Adipose tissue (tissue), 3 donors: ENCODE data around the gene HARBI1. TPM values are rescaled to one million over a fixed set of nuclear protein-coding genes. Genes with fewer than 3 reads are reported as not detected.

Source experiments
- H3K27ac ChIP-seq: one replicate; pipeline ENCODE4 v1.5.1; 2013; ENCODE audit warnings: low read depth, low read length
- WGBS, 3 donors: extraction: QIAGEN DNeasy Blood & Tissue Kit; methylation state at CpG; one replicate each; pipeline ENCODE4 v1.1.7; 2013; 5-methylcytosine and 5-hydroxymethylcytosine counted together
- polyA plus RNA-seq, 3 donors: library from polyadenylated mRNA; stranded (reverse); fragments of 200-250 nt; gene quantifications; one replicate each; pipeline ENCODE4 v1.2.3, GENCODE V29; 2013
- donor health status: healthy with polysubstance abuse.
- donor health status: Bipolar disorder and iron deficiency.
- donor health status: healthy.

The HARBI1 gene
- polyA plus RNA-seq, 3 donors: 1.7 to 3.1 (median 2.5) TPM

DNA sequence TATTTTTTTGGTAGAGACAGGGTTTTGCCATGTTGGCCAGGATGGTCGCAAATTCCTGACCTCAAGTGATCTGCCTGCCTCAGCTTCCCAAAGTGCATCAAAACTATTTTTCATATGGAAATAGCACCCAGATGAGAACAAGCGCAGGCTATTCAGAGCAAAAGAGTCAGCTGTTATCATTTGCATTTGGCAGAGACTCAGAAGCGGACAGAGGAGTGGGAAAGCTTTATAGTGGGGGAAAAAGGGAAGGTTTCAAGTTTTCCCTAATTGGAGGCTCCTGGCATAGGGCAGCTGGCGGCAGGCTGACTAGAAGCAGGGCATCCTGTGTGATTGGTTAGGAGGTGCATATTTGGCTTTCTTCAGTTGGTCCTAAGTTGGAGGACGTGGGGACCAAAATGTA is 20.5 kb upstream of the HARBI1 start:
- WGBS, 3 donors: 95 to 99% (median 98%) methylated on average over 5 of the region's 5 CpGs

DNA sequence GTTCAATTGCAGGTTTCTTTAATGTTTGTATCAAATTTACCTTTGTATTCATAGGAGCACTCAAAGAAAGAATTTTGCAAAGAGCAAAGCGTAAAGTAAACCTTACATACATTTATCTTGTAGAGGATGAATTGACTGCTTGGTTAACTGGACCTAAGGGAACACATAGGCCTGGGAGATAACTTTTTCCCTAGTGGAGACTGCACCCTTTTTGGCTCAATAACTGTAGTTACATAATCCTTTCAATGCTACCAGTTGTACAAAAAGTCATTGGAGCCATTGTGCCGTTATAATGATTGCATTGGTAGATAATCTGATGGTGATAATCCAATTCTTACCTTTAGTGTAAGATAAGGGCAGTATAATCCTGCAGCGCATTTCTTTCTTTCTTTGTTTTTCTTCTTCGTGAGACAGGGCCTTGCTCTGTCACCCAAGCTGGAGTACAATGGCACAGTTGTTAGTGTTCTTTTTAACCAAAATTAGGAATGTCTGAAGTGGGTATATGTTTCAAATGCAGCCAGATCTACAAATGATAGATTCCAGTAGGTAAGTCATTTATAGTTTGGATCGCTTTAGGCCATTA is 18.6 kb upstream of the HARBI1 start:
- no peak overlapping the region for H3K27ac ChIP-seq
- WGBS, 3 donors: 79 to 87% (median 82%) methylated on average over 5 of the region's 5 CpGs

More for the DNA sequence above, 20.5 kb upstream of the HARBI1 start:
- no peak overlapping the region for H3K27ac ChIP-seq

DNA sequence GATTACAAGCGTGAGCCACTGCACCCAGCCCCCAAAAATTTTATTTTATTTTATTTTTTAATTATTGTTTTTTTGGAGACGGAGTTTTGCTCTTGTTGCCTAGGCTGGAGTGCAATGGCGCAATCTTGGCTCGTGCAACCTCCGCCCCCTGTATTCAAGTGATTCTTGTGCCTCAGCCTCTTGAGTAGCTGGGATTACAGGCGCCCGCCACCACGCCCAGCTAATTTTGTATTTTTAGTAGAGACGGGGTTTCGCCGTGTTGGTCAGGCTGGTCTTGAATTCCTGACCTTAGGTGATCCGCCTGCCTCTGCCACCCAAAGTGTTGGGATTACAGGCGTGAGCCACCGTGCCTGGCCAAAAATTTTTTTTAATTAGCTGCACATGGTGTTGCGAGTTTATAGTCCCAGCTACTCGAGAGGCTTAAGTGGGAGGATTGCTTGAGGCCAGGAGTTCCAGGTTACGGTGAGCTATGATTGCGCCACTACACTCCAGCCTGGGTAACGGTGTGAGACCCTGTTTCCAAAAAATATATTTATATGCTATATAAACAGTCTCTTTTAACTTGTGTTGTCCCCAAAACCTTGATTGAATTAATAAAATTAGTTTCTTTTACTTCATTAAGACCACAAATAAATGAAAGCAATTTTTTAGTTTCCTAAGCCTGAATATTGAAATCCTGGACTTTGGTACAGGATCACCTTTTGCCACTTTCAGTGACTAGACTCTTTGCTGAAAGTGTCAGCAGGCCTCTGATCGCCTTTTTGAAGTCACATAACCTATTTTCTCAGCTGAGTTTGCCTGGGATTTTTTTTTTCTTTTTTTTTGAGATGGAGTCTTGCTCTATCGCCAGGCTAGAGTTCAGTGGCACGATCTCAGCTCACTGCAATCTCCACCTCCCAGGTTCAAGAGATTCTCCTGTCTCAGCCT is 16.5 kb upstream of the HARBI1 start:
- WGBS, 3 donors: 89 to 96% (median 92%) methylated on average over 22 of the region's 22 CpGs
- no peak overlapping the region for H3K27ac ChIP-seq

DNA sequence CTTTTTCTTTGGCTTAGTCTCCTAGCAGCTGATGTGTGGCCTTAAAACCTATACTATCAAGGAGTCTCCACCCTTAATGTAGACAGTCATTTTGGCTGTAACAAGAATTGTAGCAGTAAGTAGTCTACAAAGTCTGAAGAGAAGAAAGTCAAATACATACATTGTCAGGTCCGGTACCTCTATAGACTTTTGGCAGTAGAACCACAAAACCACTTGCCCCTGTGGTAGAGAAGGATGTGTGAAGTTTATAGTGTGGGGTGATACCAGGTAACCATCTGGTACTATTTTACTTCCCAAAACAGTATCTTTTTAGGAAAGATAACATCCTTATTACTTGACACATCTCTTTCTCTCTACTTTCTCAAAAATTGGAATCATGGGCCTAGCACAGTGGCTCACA is 15.5 kb upstream of the HARBI1 start:
- WGBS, 3 donors: 79 to 95% (median 84%) methylated on average over 1 of the region's 1 CpG
- H3K27ac ChIP-seq: no peak overlapping the region

DNA sequence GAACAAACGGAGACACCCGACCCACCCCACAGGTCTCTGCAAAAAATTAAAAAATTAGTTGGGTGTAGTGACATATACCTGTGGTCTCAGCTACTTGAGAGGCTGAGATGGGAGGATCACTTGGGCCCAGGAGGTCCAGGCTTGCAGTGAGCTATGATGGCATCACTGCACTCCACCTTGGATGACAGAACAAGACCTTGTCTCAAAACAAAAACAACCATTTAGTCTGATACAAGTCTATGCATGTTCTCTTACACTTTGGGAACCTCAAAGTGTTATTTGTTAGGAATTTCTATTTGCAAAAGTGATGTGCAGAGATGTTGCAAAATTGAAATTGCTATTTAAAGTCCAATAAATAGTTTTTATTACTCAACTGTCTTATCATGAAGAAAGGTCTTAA is 14.6 kb upstream of the HARBI1 start:
- H3K27ac ChIP-seq: no peak overlapping the region
- 88 to 90% (median 88%) methylated on average over 2 of the region's 2 CpGs for WGBS, 3 donors

DNA sequence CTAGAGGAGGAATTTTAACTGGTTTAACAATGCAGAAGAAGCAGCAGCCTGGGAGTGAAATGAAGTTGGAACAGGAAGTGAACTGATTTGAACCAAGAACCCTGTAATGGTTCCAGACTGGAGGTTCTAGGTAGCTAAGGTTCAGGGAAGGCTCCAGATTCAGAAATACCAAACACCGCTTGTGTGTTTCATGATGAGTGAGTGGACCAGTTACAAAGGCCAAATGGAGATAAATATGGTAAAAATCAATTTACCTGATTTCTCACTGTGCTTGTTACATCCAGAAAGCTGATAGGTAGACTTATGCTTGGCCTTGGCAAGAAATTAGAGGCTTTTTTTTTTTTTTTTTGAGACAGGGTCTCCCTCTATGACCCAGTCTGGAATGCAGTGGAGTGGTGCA is 13.2 kb upstream of the HARBI1 start:
- H3K27ac ChIP-seq: no peak overlapping the region
- WGBS, 3 donors: 98 to 100% (median 100%) methylated on average over 1 of the region's 1 CpG

DNA sequence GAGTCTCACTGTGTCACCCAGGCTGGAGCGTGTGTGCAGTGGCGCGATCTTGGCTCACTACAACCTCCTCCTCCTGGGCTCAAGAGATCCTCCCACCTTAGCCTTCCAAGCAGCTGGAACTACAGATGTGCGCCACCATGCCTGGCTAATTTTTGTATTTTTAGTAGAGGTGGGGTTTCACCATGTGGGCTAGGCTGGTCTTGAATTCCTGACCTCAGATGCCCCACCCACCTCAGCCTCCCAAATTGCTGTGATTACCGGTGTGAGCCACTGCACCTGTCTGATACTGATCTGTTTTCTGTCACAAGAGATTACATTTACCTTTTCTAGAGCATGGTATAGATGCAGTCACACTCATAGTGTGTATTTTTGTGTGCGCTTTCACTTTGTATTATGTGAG is 11.9 kb upstream of the HARBI1 start:
- WGBS, 3 donors: 83 to 90% (median 86%) methylated on average over 6 of the region's 6 CpGs

DNA sequence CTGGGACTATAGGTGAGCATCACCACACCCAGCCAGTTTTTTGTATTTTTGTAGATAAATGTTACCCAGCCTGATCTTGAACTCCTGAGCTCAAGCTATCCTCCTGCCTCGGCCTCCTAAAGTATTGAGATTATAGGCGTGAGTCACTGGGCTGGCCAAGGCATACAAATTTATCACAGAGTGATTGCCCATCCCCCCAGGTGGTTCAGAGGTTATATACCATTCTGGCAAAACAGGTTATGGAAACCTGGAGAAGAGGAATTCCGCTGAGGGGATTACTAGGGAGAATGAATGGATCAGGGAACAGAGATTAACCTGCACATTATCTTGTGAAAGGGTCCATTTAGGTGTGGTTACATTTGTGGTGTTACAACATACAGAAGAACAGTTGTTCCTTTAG is 8.4 kb upstream of the HARBI1 start:
- 46 to 92% (median 81%) methylated on average over 3 of the region's 3 CpGs for WGBS, 3 donors

More for the DNA sequence above, 11.9 kb upstream of the HARBI1 start:
- H3K27ac ChIP-seq: no peak overlapping the region

DNA sequence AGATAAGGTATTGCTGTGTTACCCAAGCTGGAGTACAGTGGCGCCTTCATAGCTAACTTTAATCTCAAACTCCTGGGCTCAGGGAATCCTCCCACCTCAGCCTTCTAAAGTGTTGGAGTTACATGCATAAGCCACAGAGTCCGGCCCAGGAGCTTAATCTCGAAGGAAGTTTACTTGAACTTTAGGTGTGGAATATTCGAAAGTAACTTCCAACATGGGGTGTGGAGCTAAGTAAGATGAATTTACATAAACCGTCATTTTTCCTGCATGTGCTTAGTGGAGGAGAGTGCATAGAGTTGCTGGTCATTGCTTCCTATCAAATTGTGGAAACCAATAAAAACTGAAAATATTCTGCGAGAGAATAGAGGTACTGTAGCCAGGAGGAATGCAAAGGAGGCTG is 1.8 kb upstream of the HARBI1 start:
- 41 to 76% (median 71%) methylated on average over 6 of the region's 6 CpGs for WGBS, 3 donors
- H3K27ac ChIP-seq: no peak overlapping the region

More for the DNA sequence above, 8.4 kb upstream of the HARBI1 start:
- H3K27ac ChIP-seq: no peak overlapping the region

DNA sequence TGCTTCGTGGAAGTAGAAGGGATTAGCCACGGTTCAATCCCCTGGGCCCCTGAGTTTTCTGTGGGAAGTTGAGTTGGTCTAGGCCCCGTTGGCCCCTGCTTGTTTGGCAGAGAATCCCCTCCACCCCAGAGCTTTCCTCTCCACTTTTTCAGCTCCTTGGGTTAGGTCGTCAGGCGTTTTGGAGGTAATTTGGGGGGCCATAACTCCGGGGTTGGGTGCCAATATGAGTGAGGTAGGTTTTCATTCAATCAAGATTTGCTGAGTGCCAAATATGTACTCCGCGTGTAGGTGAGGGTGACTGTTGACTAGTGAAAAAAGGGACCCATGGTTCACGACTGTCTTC is 916 bp upstream of the HARBI1 start:
- WGBS, 3 donors: 0 to 3% (median 2%) methylated on average over 9 of the region's 9 CpGs
- peak overlapping the region; percentile 74 for H3K27ac ChIP-seq

DNA sequence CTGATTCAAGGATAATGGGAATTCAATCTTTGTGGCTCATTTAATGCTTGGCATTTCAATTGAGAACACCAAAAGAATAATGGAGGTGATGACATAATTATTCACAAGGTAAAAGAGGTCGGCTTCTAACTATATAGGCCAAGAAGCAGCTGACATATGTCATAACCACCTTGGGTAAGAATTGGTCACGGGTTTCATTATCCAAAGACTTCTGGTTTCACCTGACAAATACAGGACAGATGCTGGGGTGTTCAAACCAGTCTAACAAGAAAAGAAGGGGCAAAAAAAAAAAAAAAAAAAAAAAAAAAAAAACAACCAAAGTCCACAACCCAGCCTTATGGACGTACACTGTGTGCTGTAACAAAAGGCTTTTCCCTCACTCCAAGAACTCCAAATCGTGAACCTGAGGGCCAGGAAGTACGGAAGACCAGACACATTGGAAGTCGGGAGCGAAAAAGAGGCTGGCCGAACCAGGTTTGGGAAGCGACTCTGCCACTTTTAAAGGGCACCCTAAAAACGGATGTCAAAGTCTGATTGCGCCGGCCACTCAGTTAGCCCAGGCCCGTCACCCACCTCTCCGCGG is 385 bp downstream of the HARBI1 start:
- WGBS, 3 donors: 2 to 3% (median 3%) methylated on average over 15 of the region's 15 CpGs
- H3K27ac ChIP-seq: no peak overlapping the region

DNA sequence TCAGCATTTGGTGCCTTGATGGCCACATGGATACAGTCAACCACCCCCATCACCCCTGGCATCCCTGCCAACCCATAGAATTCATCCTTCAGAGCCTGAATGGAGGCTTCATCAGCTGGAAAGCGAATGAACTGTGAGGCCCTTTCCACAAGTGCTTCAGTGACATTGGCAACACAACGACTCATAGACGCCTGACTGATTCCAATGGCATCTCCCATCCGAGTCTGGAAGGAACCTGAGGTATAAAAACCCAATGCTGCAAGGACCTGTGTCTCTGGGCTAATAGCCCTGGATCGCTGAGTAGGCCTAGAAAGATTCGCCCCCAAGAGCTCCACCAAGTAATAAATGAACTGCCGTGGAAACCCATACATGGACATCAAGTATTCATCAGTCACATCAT is 1.3 kb downstream of the HARBI1 start:
- no peak overlapping the region for H3K27ac ChIP-seq
- WGBS, 3 donors: 95 to 96% (median 96%) methylated on average over 7 of the region's 7 CpGs

DNA sequence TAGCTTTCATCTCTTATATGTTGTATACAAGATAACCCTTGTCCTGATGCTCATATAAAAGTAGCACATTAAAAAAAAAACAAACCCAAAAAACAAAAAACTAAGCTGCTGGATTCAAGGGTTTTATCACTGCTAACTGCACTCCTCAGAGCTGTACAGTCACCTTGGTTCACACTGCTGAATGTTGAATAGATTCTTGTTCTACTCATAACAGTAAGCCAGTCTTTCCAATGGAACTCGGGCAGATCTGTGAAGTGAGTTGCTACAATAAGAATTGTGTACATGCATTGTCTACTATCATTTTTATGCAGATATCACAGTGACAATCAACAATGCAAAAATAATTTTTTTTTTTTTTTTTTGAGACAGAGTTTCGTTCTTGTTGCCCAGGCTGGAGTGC is 4.7 kb downstream of the HARBI1 start:
- WGBS, 3 donors: 88 to 93% (median 89%) methylated on average over 2 of the region's 2 CpGs
- H3K27ac ChIP-seq: no peak overlapping the region

DNA sequence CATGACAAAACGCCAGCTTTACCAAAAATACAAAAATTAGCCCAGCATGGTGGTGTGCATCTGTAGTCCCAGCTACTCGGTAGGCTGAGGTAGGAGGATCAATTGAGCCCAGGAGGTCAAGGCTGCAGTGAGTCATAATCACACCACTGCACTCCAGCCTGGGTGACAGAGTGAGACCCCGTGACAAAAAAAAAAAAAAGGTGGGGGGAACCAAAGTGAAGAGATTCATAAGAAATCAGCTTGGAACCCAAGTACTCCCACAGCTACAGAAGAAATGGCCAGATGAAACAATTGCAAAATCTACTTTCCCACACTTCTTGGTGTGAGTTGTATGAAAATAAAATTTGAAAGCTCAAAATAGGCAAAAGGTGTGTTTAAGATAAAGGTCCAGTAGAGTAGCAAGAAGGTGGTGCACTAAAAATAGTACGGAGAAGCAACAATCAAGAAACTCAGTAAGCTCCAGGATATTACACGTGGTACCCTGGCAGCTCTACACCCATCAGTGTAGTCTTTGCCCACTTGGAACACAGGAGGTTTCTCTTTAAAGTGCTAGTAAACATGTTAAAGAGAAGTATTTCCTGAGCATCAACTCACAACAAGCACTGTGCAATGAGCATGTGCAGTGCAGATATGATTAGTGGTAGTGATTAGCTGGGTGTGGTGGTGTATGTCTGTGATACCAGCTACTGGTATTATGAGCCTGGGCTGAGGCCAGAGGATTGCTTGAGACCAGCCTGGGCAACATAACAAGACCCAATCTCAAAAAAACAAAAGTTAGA is 5.3 kb downstream of the HARBI1 start:
- H3K27ac ChIP-seq: no peak overlapping the region
- WGBS, 3 donors: 48 to 77% (median 74%) methylated on average over 5 of the region's 5 CpGs

DNA sequence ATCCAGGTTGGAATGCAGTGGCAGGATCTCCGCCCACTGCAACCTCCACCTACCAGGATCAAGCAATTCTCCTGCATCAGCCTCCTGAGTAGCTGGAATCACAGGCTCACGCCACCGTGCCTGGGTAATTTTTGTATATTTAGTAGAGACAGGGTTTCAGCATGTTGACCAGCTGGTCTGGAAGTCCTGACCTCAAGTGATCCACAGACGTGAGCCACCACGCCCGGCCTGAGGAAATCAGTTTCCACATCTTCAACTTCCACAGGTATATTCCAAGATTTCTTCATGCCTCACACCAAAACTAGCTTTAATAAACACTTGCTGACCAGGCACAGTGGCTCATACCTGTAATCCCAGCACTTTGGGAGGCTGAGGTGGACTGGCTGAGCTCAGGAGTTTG is 7.6 kb downstream of the HARBI1 start:
- H3K27ac ChIP-seq: no peak overlapping the region
- WGBS, 3 donors: 85 to 96% (median 85%) methylated on average over 6 of the region's 6 CpGs

DNA sequence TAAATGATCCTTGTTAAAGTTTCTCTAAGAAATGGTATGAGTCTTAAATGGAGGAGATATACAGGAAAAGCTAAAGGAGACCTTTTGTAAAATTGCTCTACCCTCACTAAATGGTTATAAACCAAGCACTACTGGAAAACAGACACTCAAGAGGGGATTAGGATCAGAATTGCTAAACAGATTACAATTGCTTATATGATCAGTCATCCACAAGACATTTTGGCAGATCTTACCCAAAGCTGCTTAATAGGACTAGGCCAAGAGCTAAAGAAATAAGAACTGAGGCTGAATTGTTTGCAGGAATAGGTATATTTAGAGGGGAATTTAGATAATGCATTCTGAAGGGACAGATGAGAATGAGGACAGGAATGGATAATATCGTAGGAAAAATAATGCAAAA is 9.5 kb downstream of the HARBI1 start:
- WGBS, 3 donors: 76 to 82% (median 80%) methylated on average over 1 of the region's 1 CpG
- H3K27ac ChIP-seq: no peak overlapping the region

DNA sequence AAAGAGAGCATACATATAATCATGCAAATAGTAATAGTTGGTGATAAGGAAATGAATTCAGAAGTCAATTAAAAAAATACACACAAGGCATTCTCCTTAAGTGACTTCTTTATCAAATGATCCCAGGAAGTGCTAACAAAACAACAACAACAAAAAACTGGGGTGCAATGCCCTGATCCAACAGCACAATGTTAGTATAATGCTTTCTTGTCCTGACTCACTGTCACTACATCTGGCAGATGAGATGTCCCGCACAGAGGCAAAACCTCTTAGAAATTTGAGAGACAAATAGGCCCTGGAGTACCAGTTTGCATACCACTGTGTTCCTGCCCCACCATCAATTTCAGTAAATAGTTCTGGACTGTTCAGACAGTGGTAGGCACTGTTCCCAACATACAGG is 12.2 kb downstream of the HARBI1 start:
- 88 to 94% (median 88%) methylated on average over 1 of the region's 1 CpG for WGBS, 3 donors

DNA sequence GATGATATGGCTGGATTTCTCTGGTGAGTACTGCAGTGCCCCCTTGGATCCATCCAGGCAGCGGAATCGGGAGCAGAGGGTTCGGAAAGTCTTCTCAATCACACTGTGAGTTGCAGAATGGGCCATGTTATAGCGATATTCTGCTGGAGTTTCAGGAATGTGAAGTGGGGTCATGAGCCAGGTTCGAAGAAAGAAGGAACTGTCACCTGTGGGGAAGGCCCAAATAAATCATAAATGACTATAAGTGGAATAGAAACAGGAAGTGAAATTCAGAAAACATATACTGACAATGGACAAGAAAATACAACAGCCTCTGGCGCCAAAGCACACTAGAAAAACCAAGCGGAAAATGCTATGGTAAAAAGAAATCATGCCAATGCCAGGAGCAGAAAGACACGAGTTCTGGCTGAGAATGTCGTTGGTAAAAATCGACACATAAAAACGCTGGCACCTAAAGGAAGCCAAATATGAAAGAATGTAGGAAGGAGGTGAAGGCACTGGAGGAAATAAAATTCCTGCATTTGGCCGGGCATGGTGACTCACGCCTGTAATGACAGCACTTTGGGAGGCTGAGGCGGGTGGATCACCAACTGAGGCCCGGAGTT is 13.2 kb downstream of the HARBI1 start:
- 89 to 93% (median 92%) methylated on average over 15 of the region's 15 CpGs for WGBS, 3 donors
- no peak overlapping the region for H3K27ac ChIP-seq

More for the DNA sequence above, 12.2 kb downstream of the HARBI1 start:
- H3K27ac ChIP-seq: no peak overlapping the region
